ELF-1 (cell line): Measurements from ENCODE around the gene SLC12A5.

Experiments used
- DNase-seq: peaks from one replicate; pipeline ENCODE4 v3.0.0-alpha.2; 2016; ENCODE audit warnings: low read depth, low spot score

Gene SLC12A5

DNA sequence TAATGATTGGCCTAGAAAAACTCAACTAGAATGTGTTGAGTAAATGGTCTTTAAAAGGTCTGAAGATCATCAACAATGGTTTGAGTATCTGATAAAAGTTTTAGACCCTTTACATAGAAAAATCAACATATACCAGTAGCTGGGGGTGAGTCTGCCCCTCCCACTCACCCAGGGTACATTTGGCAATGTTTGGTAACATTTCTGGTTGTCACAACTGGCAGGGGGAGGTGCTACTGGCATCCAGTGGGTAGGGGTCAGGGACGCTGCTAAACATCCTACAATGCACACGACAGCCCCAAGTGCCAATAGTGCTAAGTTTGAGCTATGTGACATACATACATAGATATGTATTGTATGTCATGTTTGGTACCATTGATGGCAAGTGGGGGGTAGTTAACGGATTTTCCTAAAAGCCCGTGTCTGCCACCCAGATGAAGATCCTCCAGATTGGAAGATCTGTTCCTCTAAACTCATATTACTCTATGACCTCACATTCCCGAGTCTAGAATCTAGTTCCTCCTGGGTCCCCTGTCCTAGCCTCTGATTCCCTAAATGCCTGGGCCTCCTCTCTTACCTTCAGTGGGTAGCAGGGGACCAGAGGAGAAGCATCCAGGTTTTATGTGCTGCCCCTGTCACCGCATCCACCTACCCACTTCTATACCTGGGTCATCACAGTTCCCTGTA is 22.9 kb upstream of the SLC12A5 start:
- DNase-seq, result no peak

DNA sequence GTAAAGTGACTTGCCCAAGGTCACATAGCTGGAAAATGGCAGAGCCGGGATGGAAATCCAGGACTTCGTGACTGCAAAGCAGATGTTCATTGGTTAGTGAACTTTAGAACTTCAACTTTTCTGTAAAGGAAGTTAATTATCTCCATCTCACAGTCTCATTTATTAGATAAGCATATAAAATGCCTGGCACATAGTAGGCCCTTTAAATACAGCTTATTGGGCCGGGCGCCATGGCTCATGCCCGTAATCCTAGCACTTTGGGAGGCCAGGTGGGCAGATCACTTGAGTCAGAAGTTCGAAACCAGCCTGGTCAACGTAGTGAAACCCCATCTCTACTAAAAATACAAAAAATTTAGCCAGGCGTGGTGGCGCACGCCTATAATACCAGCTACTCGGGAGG is 22.1 kb upstream of the SLC12A5 start:
- DNase-seq, result no peak

DNA sequence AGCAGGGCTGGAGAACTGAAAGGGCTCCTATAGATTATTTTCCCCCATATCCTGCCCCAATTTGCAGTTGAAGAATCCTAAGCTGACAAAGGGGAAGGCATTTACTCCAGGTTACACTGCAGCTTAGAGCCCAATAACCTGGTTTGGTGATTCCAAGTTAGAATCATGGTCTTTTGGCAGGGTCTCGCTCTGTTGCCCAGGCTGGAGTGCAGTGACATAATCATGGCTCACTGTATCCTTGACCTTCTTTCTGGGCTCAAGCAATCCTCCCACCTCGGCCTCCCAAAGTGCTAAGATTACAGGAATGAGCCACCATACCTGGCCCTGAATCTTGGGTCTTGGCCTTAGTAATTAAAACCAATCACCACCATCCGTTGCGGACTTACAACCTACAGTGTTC is 21.3 kb upstream of the SLC12A5 start:
- DNase-seq, result no peak

DNA sequence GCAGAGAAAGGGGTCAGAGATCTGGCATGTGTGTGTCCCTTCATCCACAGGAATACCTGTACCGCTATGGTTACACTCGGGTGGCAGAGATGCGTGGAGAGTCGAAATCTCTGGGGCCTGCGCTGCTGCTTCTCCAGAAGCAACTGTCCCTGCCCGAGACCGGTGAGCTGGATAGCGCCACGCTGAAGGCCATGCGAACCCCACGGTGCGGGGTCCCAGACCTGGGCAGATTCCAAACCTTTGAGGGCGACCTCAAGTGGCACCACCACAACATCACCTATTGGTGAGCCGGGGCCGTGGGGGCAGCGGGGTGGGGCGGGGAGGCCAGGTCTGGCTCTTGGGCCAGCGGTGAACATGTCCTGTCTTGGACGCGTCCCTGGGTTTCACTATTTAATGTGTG is 19.2 kb upstream of the SLC12A5 start:
- DNase-seq, result no peak

DNA sequence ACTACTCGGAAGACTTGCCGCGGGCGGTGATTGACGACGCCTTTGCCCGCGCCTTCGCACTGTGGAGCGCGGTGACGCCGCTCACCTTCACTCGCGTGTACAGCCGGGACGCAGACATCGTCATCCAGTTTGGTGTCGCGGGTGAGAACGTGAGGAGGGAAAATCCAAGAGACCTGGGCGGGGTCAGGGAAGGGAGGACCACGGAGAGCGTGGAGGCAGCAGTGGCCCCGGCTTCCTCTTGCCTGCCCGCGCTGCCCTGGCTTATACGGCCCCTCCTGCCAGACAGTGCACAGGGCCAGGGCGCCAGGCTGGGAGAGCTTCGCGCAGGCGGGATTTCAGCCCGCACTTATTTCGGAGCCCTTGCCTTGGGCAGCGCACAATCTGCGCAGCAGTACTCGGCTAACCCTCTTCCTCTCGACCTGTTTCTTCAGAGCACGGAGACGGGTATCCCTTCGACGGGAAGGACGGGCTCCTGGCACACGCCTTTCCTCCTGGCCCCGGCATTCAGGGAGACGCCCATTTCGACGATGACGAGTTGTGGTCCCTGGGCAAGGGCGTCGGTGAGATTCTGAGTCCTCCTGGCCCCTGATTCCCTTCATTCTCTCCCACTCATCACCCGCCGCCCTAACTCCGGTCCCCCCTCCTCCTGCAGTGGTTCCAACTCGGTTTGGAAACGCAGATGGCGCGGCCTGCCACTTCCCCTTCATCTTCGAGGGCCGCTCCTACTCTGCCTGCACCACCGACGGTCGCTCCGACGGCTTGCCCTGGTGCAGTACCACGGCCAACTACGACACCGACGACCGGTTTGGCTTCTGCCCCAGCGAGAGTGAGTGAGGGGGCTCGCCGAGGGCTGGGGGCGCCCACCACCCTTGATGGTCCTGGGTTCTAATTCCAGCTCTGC is 18.3 kb upstream of the SLC12A5 start:
- DNase-seq, result no peak

DNA sequence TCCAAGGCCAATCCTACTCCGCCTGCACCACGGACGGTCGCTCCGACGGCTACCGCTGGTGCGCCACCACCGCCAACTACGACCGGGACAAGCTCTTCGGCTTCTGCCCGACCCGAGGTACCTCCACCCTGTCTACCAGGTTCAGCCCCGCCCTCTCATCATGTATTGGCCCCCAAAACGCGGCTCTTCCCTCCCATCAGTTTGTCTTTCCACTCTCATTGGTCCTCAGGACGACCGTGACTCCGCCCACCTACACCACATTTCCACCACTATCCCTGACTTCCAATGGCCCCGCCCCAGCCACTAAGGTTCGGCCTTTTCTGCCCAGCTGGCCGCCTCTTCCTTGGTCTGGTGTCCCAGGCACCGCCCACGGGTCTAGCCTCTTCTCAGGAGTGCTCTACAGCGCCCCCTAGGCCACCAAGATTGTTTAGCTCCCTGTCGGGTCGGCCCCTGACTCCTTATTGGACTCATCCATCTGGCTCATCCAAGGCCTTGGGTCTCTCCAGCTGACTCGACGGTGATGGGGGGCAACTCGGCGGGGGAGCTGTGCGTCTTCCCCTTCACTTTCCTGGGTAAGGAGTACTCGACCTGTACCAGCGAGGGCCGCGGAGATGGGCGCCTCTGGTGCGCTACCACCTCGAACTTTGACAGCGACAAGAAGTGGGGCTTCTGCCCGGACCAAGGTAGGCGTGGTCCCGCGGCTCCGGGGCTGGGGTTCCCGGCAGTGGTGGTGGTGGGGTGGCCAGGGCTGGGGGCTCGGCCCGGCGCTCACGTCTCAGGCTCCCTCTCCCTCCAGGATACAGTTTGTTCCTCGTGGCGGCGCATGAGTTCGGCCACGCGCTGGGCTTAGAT is 17.2 kb upstream of the SLC12A5 start:
- DNase-seq, result peak; percentile 99

DNA sequence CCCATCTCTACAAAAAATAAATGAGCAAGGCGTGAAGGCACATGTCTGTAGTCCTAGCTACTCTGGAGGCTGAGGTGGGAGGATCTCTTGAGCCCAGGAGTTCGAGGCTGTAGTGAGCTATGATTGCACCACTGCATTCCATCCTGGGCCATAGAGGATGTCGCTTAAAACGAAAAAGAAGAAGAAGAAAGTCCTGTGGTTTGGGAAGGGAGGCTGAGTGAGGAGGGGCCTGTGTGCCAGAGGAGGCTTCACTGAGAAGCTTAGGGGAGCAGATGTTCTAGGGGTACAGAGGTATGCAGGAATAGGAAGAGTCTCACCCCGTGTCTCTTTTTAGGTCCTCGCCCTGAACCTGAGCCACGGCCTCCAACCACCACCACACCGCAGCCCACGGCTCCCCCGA is 16.1 kb upstream of the SLC12A5 start:
- DNase-seq, result no peak

DNA sequence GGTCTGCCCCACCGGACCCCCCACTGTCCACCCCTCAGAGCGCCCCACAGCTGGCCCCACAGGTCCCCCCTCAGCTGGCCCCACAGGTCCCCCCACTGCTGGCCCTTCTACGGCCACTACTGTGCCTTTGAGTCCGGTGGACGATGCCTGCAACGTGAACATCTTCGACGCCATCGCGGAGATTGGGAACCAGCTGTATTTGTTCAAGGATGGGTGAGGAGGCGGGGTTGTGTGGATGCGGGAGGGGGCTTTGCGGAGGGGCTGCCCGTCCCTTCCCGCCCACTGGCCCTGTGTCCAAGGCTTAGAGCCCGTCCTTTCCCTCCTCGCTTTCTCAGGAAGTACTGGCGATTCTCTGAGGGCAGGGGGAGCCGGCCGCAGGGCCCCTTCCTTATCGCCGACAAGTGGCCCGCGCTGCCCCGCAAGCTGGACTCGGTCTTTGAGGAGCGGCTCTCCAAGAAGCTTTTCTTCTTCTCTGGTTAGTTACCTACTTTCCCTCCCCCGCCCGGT is 15.6 kb upstream of the SLC12A5 start:
- no peak for DNase-seq

DNA sequence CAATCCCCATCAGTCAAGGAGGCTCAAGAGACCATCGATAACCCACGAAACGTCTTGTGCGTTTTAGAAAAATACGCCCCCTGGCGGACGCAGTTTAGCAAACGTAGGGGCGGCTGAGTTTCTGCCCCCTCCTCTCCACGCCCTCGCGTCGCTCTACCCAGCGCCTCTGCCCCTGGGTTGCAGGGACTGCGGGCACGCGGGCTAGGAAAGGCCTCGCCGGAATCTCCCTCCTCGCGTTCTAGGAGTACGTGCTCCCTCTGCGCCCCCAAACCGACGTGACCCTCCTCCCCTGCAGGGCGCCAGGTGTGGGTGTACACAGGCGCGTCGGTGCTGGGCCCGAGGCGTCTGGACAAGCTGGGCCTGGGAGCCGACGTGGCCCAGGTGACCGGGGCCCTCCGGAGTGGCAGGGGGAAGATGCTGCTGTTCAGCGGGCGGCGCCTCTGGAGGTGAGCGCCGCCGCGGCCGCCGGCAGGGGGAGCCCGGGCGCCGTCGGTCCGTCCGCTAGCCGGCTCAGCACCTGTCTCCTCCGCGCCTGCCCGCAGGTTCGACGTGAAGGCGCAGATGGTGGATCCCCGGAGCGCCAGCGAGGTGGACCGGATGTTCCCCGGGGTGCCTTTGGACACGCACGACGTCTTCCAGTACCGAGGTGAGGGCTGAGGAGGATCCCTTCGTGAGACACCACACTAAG is 15.0 kb upstream of the SLC12A5 start:
- DNase-seq, result peak; percentile 93

DNA sequence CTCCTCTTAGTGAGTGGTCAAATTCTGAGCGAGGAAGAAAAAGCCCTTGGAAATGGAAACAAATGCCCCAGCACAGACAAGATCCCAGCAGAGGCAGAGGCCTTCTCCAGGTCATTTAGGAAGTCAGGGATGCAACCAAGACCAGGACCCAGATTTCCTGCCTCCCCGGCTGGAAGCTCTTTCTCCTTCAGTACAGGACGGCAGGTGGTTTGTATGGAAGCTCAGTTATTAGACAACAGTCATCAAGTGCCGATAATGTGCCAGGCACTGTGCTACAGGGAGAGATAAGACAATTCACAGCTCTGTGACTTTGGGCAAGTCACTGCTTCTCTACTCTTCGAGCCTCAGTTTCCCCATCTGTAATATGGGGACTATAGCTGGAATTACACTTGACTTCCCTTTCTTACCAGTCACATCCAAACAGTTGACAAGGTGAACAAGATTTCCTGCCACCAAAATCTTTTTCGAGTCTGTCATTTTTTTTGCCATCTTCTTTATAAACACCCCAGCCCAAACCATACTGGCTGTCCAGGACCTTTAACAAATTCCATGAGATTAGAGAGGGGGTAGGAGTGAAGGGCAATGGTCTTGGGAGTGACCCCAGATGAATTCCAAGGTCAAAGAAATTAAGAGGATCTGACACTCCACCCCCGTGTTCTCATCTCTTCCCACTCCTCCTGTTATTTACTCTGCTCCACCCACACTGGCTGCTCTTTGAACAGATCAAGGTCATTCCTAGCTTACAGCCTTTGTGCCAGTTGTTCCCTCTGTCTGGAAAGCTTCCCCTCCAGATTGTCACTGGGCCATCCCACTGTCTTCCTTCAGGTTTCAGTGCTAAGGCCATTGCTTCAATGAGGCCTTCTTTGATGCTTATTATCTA is 14.3 kb upstream of the SLC12A5 start:
- no peak for DNase-seq

DNA sequence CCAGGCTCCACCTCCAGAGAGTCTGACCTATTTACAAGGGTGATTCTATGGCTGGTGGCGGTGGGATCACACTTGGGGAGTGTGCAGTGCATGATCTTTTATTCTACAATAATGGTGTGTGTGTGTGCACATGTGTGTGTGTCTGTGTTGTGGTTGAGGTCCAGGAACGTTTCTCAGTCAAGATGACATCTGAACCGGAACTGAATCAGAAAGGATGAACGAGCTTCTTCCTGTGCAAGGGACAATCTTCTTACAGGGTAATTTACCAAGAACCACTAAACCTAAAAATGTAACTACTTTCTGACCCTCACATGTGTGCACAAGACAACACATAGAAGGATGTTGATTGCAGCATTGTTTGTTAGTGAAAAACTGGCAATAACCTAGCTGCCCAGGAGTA is 11.7 kb upstream of the SLC12A5 start:
- DNase-seq, result no peak

DNA sequence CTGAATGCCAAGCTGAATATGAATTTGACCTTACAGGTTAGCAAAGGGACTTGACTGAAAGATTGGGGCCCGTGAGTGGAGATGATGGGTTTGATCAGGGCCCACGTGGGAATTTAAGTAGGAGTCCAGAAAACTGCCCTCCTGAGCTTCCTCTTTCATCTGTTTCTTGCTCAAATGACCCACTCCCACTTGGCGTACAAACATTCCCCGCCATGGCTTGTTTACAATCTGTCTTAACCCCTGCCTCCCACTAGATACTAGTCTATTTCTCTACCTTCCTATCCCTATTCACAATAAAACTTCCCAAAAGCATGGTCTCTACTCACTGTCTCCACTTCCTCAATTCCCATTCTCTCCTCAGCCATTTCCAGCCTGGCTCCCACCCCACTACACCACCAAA is 10.9 kb upstream of the SLC12A5 start:
- no peak for DNase-seq

DNA sequence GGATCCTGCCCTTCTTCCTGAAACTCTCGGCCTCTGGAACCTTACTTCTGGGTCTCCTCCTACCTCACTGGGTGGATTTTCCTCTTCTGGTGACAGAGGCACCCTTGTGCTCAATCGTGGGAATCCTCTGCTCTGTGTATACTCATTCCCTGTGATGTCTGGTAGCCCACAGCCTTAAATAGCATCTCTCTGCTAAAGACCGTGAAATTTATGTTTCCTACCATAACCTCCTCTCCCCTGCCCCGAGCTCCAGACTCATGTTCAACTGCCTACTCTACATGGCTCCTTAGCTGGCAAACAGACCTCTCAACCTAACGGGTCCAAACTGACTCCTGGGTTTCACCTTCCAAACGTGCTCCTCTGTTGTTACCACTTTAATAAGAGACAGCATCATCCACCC is 10.4 kb upstream of the SLC12A5 start:
- DNase-seq, result no peak

DNA sequence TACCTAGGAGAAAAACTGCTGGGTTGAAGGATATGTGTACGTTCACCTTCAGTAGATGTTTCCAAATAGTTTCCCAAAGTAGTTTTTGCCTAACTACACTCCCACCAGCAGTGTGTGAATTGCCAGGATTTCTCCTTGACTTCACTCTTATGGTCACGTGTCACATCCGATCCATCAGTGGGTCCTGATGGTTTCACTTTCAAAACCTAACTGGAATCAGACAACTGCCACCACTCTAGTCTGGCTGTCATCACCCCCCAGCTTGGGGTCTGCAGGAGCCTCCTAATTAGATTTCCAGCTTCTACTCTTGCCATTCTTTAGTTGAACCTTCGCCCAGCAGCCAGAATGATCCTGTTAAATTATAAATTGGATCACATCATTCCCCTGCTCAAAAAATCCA is 8.5 kb upstream of the SLC12A5 start:
- no peak for DNase-seq

DNA sequence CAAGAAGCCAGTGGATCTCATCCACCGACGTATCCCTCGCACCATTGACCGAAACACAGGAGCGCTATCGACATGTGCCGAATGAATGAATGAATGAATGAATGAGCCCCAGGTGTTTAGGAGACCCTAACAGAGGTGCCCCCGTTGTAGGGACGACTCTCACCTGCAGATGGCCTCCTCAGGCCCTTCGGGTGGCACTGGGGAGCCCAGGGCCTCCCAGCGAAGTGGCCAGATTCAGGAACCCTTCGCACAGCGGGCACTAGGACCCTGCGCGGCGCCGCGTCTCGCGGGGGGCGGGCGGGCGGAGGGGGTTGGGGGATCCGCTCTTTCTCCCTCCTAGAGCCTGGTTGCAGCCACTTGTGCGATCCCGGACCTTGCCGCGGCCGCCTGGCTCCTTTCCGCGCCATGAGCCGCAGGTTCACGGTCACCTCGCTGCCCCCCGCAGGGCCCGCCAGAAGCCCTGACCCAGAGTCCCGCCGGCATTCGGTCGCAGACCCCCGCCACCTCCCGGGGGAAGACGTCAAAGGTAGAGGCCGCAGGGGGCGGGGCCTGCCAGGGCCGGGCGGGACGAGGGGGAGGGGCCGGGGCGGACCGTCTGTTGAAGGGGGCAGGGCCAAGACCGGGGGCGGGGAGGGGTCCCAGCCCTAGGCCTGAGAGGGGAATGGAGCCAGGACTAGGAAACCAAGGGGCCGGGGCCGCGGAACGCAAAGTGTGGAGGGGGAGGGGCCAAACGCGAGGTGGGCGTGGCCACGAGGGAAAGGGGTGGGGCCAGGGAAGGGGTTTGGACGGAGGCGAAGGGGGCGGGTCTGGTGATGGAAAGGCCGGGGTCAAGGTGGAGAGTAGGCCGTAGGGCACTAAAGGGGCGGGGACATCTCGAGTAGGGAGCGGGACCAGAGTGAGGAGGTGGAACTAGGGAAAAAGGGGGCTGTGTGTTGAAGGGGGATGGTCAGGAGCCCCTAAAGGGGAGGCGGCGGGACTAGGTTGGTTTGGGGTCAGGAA is 7.4 kb upstream of the SLC12A5 start:
- peak; percentile 84 for DNase-seq

DNA sequence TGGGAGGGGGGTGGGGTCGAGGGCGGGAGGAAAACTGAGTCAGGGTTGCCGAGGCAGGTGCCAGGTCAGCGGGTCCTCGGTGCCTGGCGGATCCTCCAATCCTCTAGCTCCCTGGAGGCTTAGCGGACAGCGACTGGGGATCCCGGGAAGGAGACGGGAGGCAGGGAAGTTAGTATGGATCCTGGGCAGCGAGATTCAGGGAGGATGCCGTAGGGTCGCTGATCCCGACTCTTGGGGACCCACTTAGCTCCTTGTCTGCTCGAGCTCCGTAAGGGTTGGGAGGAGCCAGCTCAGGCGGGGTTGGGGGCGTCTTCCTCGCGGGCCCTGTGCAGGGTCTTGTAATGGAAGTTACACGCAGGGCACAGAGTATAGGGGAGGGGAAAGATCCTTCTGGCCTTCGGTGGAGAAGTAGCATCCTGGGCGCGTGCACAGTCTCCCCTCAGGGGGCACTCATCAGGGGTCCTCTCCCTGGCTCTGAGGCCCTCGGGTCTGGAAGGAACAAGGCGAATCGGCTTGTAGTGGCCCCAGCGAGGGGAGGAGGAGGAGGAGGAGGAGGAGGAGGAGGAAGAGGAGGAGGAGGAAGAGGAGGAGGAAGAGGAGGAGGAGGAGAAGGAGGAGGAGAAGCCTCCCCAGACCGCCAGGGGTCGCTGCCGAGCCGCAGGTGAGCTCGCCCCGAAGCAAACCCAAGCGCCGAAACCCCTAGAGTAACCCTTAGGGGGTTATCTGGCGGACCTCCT is 6.4 kb upstream of the SLC12A5 start:
- peak; percentile 70 for DNase-seq

DNA sequence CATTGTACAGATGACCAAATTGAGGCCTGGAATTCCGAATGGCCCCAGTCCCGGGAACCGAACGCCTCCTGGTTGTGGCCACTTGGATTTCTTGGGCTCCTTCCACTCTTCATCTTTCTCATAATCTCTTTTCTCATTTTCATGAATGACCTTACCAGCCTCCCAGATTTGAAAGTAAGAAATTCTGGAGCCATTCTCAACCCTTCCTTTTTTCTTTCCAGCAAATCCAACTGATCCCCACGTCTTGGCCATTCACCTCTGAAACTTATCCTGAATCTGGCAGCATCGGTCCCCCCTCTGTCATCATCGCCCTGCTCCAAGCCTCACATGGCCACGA is 5.9 kb upstream of the SLC12A5 start:
- no peak for DNase-seq

DNA sequence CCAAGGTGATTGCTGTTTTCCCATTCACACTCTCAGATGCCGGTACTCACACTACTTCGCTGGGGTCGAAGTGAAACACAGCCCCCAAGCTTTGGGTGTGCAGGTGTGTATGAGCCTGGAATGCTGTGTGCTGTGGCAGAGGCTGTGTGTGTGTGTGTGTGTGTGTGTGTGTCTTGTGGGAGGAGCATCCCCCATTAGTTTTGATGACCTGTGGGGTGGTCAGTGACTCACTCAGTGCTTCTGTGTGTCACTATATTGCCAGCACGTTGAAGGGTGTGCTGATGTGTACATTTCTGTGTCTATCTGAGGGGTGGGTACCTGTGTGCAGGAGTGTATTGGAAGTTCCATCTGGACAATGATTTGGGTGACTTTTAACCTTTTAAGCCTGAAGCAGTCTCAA is 5.0 kb upstream of the SLC12A5 start:
- DNase-seq, result no peak

DNA sequence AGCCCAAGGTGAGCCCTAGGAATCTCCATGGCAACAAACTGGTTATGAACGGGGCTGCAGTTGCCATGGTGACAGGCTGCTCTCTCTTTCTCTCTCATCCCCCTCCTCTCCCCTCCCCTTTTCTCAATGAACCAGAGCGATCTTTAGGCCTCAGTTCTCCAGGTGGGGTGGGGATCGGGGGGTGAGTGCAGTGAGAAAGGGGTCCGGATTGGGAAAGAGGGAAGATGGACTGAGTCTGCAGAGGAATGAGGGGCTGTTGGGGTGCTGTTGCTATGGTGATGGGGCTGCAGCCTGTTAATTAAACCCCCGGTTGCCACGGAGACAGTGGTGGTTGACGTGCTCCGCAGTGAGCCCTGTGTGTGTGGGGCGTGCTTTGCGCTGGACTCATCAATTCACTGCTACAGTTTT is 3.6 kb upstream of the SLC12A5 start:
- DNase-seq, result no peak
